Nephron (organoid): ENCODE data around the gene SF3B4.

Experiments used
- H3K27ac Mint-ChIP-seq, 3 experiments: 2 replicates each; pipeline ENCODE4 v1.8.0; 2020; ENCODE audit warnings: mixed read lengths in 3 of 3, mild to moderate bottlenecking in 2 of 3, moderate library complexity in 1 of 3
- H3K27me3 Mint-ChIP-seq: 2 replicates; pipeline ENCODE4 v1.8.0; 2021; ENCODE audit warnings: low read depth, mild to moderate bottlenecking, moderate library complexity, mixed read lengths
- H3K36me3 Mint-ChIP-seq: 2 replicates; pipeline ENCODE4 v1.8.0; 2020; ENCODE audit warnings: low read depth, mixed read lengths
- H3K4me1 Mint-ChIP-seq: 2 replicates; pipeline ENCODE4 v1.8.0; 2020; ENCODE audit warnings: mixed read lengths
- H3K4me3 Mint-ChIP-seq, 3 experiments: 2 replicates each; pipeline ENCODE4 v1.8.0; 2020; ENCODE audit warnings: mild to moderate bottlenecking in 3 of 3, mixed read lengths in 3 of 3, moderate library complexity in 2 of 3
- H3K9me3 Mint-ChIP-seq: 2 replicates; pipeline ENCODE4 v1.8.0; 2020; ENCODE audit warnings: mixed read lengths
- CTCF ChIP-seq, 3 experiments: fragments of 200-600 bp; sonication (generic); IDR thresholded peaks; one replicate each; pipeline ENCODE4 v1.5.0; 2021; ENCODE audit warnings: antibody characterized with exemption in 3 of 3; ENCODE audit not compliant: unreplicated experiment in 3 of 3

SF3B4 gene

GRCh38 chr1:149879556-149879955 is 48.0 kb downstream of the SF3B4 start:
- Mint-ChIP-seq H3K4me1 (no peaks in the 10 kb centered on the region), H3K9me3 (no peaks in the 10 kb centered on the region), H3K27me3 (peaks cover 3% of the 10 kb centered on the region), H3K36me3 (no peaks in the 10 kb centered on the region), H3K4me3 (no peak overlapping the region), H3K27ac (no peak overlapping the region)
- no peak for TF ChIP-seq CTCF (IDR thresholded peaks at IDR 0.05; ENCODE audit: unreplicated experiment in 3 of 3)

- Mint-ChIP-seq H3K36me3 (no peaks in the 10 kb centered on the region), H3K9me3 (no peaks in the 10 kb centered on the region), H3K27ac (no peak overlapping the region), H3K27me3 (peaks cover 3% of the 10 kb centered on the region), H3K4me3 (no peak overlapping the region), H3K4me1 (no peaks in the 10 kb centered on the region)
- no peak for TF ChIP-seq CTCF (IDR thresholded peaks at IDR 0.05; ENCODE audit: unreplicated experiment in 3 of 3)
Observed at GRCh38 chr1:149877211-149877946, 50.2 kb downstream of the SF3B4 start.
